Measurements from ENCODE around the gene JMJD7.

The JMJD7 gene

DNA sequence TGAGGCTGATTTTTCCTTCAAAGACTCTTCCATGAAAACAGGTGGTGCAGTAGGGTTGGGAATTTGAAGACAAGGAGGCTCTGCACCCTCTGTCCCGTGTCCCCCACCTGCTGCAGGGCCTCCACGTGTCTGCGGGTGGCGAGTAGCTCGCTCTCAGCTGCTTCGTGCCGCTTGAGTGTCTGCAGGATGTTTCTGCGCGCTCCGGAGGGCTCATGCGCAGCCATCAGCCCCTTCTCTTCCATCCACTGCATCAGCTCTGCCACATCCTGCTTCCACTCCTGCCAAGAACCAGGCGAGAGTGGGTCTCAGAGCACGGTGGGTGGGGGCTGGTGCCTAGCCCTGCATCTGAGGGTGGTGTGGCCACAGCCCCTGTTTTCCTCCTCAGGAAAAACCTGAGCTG, 48.1 kb downstream of the JMJD7 start:
- DNase-seq (ENCODE audit: low read depth), result no peak
- no peak overlapping the region for H3K4me3 ChIP-seq (ENCODE audit: low read length)
- TF ChIP-seq, protein P1, sequence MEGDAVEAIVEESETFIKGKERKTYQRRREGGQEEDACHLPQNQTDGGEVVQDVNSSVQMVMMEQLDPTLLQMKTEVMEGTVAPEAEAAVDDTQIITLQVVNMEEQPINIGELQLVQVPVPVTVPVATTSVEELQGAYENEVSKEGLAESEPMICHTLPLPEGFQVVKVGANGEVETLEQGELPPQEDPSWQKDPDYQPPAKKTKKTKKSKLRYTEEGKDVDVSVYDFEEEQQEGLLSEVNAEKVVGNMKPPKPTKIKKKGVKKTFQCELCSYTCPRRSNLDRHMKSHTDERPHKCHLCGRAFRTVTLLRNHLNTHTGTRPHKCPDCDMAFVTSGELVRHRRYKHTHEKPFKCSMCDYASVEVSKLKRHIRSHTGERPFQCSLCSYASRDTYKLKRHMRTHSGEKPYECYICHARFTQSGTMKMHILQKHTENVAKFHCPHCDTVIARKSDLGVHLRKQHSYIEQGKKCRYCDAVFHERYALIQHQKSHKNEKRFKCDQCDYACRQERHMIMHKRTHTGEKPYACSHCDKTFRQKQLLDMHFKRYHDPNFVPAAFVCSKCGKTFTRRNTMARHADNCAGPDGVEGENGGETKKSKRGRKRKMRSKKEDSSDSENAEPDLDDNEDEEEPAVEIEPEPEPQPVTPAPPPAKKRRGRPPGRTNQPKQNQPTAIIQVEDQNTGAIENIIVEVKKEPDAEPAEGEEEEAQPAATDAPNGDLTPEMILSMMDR (conservative IDR thresholded peaks at IDR 0.05; ENCODE audit: low read length), result no peak

DNA sequence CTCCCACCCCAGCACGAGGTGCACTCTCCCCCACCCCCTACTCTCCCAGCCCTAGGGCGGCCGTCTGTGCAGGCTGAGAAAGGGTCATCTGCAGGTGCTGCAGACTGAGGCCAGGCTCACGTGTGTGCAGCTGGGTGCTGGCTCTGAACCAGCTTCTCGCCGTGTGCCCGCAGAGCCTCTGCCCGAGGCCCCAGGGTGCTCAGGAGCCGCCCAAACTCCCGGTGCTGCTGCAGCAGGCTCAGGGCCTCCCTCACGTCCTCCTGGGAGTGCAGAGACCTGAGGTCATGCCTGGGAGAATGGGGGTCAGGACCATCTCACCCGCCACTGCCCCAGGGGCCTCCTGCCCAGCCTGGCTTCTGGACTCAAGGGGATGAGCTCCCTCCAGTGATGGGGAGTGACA, 48.8 kb downstream of the JMJD7 start:
- no peak for DNase-seq (ENCODE audit: low read depth)
- no peak overlapping the region for H3K4me3 ChIP-seq (ENCODE audit: low read length)
- TF ChIP-seq, protein P1 (conservative IDR thresholded peaks at IDR 0.05; ENCODE audit: low read length), result no peak

DNA sequence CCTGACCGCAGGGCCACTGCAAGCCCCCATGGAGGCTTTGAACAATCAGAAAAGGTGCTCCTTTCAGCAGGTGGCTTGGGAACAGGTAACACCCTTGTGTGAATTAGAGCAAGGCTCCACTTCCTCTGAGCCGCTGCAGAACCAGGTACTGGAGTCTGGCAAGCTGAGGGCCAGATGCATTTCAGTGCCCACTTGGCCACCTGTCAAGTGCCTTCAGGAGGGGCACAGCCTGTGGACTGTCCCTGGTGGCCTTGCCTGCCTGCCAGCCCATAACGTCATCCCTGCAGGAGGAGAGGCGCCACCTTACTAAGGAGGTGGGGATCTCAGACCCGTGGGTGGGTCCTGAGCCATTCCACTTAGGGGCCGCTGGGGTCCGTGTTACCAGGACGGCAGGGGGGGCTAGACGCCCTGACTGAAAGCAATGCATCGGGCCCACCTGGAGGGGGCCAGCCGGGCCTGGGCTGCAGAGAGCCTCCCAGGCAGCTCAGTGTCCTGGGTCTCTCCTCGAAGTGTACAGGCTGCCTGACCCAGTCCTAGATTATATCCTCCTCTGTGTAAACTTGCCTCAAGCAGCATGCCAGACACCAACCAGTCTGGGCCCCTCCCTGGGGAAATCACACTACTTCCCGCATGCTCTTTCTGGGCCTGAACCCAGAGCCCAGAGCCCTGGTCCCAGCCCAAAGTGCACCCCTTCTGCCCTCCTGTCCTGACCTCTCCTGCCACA, 49.9 kb downstream of the JMJD7 start:
- no peak for DNase-seq (ENCODE audit: low read depth)
- no peak overlapping the region for H3K4me3 ChIP-seq (ENCODE audit: low read length)
- TF ChIP-seq, protein P1 (conservative IDR thresholded peaks at IDR 0.05; ENCODE audit: low read length), result no peak

DNA sequence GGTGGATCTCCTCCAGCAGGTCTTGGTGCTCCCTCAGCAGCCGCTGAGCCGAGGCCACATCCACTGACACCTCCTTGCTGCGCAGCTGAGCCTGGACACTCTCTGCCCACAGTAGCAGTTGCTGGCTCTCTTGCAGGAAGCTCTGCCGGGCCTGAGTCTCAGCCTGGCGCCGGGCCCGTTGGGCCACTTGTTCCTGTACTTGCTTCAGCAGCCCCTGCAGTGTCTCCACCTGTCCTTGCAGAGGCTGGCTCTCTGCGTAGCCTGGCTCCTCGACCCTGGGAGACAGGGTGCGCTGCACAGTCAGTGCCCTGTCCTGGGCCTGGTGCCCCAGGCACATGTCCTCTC, 50.4 kb downstream of the JMJD7 start:
- DNase-seq (ENCODE audit: low read depth), result no peak
- TF ChIP-seq, protein P1 (conservative IDR thresholded peaks at IDR 0.05; ENCODE audit: low read length), result no peak
- H3K4me3 ChIP-seq (ENCODE audit: low read length), result no peak overlapping the region

DNA sequence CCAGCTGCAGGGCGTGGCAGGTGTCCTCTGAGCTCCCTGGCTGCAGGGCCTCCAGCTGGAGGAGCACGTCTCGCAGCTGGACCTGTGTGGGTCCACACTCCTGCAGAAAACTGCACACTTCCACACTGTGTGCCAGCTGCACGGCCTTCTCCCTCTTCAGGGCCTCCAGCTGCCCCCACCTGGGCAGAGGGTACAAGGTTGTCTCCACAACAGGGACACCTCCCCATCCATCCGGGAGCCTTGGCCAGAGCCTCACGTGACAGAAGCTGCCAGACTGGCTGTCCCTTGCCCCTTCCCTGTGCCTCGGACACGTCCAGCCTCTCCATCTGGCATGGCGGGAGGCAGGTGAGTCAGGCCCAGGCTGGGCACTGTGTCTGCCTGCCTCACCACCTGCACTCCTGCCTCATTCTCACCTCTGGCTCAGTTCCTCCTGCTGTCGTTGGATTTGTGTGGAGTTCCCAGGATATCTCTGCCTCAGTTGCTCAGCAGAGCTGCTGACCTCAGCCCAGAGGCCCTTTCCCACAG, 51.5 kb downstream of the JMJD7 start:
- TF ChIP-seq, protein P1 (conservative IDR thresholded peaks at IDR 0.05; ENCODE audit: low read length), result no peak
- no peak overlapping the region for H3K4me3 ChIP-seq (ENCODE audit: low read length)
- no peak for DNase-seq (ENCODE audit: low read depth)

DNA sequence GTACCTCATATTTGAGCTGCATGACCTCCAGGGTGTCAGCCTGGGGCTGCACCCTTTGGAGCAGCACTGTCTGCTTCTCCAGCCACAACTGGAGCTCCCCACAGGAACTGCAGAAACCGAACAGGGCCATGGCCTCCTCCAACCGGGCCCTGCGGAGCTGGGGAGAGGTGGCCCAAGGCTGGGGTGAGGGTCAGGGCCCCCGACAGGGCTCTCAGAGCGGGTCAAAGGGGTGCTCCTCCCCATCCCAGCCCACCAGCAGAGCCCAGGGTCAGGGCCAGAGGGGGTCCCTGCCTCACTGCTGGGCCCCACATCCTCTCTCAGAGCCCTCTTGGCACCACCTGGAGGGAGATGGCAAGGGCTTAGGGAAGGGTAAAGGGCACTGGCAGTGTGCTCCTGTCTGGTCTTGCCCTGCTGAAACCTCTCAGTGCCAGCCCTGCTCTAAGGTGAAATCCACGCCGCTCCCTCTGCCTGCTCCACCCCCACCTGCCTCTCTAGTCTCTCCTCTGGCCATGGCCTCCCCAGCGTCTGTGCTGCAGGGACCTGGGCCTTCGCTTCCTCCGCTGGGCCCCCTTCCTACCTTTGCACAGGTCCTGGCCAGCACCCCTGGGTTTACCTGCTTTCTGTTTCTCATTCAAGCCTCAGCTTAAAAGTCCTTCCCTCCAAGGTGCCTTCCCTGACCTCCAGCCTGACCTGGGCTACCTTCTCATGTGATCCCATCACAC, 52.4 kb downstream of the JMJD7 start:
- TF ChIP-seq, protein P1 (conservative IDR thresholded peaks at IDR 0.05; ENCODE audit: low read length), result no peak
- H3K4me3 ChIP-seq (ENCODE audit: low read length), result no peak overlapping the region
- no peak for DNase-seq (ENCODE audit: low read depth)

DNA sequence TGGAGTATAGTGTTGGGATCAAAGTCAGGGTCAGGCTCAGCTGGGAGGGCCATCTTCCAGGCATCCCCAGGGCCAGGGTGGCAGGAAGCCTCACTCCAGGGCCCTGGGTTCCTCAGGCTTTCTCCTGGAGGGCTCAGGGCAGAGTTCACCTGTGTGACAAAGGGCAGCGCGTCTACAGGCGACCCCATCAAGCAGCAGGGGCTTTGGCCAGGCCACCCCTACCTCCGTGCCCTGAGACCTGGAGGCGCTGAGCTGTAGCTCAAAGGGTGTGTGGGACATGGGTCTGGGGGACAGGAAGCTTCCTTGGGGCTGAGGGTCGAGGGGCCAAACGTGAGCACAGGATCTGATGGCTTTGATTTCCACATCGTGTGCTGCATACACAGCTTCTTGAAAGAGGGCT, 53.2 kb downstream of the JMJD7 start:
- no peak overlapping the region for H3K4me3 ChIP-seq (ENCODE audit: low read length)
- TF ChIP-seq, protein P1 (conservative IDR thresholded peaks at IDR 0.05; ENCODE audit: low read length), result no peak
- no peak for DNase-seq (ENCODE audit: low read depth)

All from AG10803 (cell line).